GM12891 (cell line): ENCODE results near the gene THOP1.

Experiments
- POLR2A ChIP-seq: IDR thresholded peaks from 2 replicates; pipeline ENCODE4 v1.6.1; 2011; ENCODE audit warnings: low read depth, low read length, control low read depth
- POLR2AphosphoS5 ChIP-seq: IDR thresholded peaks from 2 replicates; pipeline ENCODE4 v1.6.1; 2011; ENCODE audit warnings: low read depth, low read length, control low read depth

DNA sequence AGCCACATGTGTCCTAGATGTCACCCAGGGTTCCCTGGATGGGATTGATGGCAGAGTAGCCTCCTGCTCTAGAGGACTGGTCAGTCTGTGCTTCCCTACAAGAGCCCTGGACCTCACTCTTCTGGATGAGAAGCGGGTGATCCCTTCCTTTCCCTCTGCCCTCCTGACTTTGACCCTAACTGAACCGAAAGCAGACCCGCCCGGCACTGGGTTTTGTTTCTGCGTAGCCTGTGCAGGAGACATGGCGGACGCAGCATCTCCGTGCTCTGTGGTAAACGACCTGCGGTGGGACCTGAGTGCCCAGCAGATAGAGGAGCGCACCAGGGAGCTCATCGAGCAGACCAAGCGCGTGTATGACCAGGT is 4.9 kb downstream of the THOP1 start:
- TF ChIP-seq POLR2A (no peak), POLR2AphosphoS5 (no peak)
